Subcutaneous adipose tissue (tissue), 4 donors: ENCODE results near the gene THYN1. TPM values are rescaled to one million over a fixed set of nuclear protein-coding genes. Genes with fewer than 3 reads are reported as not detected.

Experiments used
- CTCF ChIP-seq: fragments of 450-650 bp; IDR thresholded peaks from one replicate; pipeline ENCODE4 v1.5.1; 2016; ENCODE audit warnings: low read depth, mild to moderate bottlenecking, control low read depth, antibody characterized with exemption, moderate library complexity
- total RNA-seq, 4 donors: library from RNA; depleted of rRNA; stranded (reverse); fragments of >200 nt; gene quantifications; one replicate each; pipeline ENCODE4 v1.1.0, GENCODE V29; 2016

Gene THYN1
- total RNA-seq, 4 donors from 2014 or later = 48.9 to 124 (median 56.4) TPM

- no peak for TF ChIP-seq CTCF
Measured at GRCh38 chr11:134271978-134272377, 18.8 kb upstream of the THYN1 start.

GRCh38 chr11:134270250-134270714 lies 17.1 kb upstream of the THYN1 start:
- no peak for TF ChIP-seq CTCF

GRCh38 chr11:134267966-134268365 lies 14.8 kb upstream of the THYN1 start:
- no peak for TF ChIP-seq CTCF

- no peak for TF ChIP-seq CTCF
Measured at GRCh38 chr11:134267461-134267860, 14.3 kb upstream of the THYN1 start.

GRCh38 chr11:134266841-134267251 lies 13.7 kb upstream of the THYN1 start:
- TF ChIP-seq CTCF = no peak

GRCh38 chr11:134266440-134266839 lies 13.3 kb upstream of the THYN1 start:
- TF ChIP-seq CTCF = no peak

GRCh38 chr11:134264966-134265764 lies 12.0 kb upstream of the THYN1 start:
- TF ChIP-seq CTCF = no peak
